GM18873 (cell line): ENCODE results near the gene GOT1.
A peak's percentile ranks its signal among the peaks of the same experiment; 100 is the strongest.

Experiments used
- ATAC-seq: cut with Tn5 transposase; IDR thresholded peaks from one replicate; pipeline ENCODE4 v1.9.1; 2021; ENCODE audit warnings: mild to moderate bottlenecking, moderate library complexity, moderate number of reproducible peaks; ENCODE audit not compliant: unreplicated experiment, low FRiP score

GOT1 gene

DNA sequence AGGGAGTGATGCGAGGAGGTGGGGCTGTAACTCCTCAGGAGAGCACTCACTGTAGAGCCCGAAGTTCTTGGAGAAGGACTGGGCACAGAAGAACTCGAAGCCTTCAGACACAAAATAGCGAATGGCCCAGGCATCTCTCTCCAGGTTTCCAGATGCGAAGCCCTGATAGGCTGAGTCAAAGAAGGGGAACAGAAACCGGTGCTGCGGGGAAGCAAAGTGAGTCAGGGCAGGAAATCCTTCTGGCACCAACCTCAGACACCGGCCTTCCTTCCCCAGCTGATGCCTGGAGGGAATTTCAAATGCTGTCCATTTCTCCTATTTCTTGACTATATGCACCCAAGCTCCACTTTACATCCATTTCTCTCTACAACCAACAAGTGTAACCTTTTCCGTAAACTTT lies 26.8 kb downstream of the GOT1 start:
- no peak for ATAC-seq

DNA sequence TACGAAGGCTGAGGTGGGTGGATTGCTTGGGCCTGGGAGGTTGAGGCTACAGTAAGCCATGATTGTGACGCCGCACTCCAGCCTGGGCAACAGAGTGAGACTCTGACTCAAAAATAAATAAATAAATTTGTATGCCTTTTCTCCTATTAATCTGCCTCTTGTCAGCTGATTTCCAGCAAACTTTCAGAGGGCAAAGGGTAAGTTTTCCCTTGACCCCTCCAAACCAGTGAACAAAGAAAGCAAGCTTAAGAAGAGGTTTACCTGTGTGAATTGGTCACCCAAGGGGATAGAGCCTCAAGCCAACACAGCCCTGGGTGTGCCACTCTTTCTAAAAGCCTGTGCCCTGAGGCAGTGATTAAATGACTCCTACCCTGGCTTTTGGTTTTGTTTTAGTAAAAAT lies 30.8 kb downstream of the GOT1 start:
- ATAC-seq, result no peak

GRCh38 chr10:99396471-99396870 lies 34.0 kb downstream of the GOT1 start:
- no peak for ATAC-seq

- ATAC-seq, result no peak
These were observed 34.5 kb downstream of the GOT1 start for GRCh38 chr10:99395750-99396445.

DNA sequence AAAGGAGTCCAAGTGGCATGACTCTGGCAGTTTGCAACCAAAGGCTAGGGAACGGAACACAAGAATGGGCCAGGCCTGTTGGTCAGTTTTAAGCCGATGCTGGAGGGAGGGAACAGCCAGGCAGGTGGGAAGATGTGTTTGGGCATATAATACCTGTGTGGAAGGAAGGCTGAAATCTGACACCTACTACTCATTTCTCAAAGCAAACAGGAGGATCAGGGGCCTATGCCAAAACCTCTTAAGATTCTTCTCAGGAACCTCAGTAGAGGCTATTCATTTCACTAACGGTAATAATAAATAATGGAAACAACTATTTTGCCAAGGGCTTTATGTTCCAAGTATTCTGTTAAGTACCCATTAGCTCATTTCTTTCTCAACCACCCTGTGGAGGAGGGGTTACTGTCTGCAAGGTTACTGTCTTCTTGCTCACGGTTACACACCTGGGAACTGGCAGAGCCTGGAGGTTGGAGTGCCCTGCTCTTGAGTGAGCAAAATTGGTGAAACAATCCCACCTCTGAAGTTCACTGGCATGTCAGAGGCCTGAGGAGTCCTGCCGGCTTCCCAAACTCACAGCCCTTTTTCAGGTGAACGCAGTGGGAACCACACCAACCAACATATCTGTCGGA lies 35.5 kb downstream of the GOT1 start:
- no peak for ATAC-seq

DNA sequence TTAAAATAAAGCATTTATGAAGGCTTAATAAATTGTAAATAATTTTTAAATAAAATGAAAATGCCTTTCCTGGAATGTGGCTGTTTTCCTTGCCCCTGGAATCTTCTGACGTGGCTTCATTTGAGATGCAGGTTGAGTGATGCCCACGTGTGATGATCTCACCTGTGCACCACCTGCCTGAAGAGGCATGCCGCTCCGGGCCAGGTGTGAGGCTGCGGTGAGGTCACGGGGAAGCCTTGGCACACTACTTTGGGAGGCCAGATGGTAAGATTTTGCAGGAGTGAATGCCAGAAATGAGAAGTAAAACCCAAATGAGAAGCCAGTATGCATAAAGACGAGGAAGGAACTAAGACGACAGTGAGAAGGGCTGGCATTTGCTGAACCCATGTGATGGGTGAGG lies 36.2 kb downstream of the GOT1 start:
- no peak for ATAC-seq

DNA sequence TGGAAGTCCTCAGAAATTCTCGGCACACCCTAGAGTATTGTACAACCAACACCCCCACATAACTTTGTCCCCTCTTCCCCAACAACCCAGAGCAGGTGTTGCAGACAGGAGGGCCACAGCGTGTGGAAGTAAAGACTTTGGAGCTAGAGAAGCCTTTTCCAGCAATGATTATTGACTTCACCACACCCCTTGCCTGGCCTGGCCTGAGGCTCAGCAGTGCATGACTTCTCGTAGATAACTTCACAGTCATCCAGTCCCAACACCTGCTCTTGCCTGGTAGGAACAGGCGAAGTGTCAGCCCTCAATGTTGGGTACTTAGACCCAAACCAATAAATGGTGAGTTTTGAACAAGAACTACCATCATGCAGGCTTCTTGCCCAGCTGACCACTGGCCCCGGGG lies 36.7 kb downstream of the GOT1 start:
- no peak for ATAC-seq

DNA sequence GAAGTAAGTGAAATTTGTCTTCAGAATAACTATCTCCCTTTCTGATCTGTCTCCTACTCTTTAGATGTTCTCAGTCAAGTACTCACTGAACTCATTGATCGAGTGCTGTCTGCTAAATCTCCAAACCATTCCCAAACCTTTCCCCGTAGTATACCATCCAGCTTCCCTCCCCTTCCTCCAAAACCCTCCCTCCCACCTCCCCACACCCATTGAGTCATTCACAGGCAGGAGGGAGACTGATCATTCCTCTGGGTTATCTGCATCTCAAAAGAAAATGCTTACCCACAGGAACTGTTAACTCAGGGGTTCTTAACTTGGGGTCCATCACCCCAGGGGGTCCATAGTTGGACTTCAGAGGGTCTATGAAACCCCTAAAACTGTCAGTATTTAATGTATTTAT lies 37.4 kb downstream of the GOT1 start:
- no peak for ATAC-seq

- no peak for ATAC-seq
These were observed 39.1 kb downstream of the GOT1 start for GRCh38 chr10:99391346-99391745.

DNA sequence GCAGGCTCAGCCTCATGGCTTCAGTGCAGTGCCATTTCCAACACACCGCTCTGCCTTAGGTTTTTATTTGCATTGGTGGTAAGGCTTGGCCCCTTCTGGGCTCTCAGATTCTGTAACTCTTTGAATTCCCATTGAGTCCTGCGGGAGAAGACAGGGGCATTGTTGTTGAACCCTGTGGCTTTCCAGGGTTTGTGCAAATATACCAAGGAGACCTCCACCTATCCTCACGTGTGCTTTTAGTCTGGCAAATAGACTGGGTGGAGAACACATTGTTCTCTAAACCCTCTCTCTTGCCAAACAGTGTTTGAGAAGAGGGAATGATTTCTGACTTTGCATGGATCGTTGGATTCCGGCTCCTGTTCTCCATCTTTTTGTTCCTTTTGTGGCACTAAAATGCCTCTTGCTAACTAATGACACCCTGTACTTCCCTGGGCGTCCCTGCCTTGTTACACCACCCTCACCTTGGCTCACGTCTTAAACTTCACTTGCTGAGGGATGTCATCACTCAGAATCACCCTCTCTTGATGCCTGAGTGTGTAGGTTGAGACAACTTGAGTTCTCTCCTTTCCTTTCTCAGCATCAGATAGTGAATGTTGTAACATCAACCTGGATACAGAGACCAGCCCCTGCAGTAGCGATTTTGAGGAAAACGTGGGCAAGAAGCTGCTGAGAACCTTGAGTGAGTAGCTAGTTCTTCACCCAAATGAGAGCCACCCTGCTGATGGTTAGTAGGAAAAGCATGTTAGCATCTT lies 40.5 kb downstream of the GOT1 start:
- no peak for ATAC-seq

GRCh38 chr10:99387541-99387940 lies 42.9 kb downstream of the GOT1 start:
- no peak for ATAC-seq

DNA sequence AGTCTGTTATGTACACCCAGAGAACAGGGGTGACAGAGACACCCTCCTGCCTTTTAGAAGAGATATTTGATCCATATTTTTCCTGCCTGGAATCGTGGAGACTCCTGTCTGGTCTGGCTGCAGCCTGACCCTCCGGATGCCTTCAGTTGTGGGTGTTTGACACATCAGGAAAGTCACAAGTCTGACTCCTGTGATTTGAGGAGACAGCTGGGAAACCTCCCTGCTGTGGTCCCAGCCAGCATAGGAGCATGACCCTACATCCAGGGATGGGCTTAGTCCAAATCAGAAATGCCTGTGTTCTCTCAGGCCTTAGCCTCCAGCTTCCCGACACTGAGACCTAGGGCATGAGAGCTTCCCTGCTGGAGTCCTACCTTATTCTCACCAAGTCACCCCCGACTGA lies 43.4 kb downstream of the GOT1 start:
- no peak for ATAC-seq

DNA sequence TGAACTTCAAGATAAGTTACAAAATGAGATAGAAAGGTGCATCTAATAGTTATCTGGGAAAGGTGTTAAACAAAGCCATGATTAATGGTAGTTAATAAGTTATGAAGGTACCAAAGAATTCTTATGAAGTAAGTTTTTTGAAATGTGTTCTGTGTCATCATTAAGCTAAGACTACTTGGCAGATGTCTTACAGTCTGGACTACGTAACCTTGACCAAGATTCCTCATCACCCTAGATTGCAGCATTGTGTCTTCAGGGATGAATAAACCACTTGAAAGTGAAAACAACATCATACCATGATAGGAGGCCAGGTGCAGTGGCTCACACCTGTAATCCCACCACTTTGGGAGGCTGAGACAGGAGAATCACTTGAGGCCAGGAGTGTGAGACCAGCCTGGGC lies 48.2 kb downstream of the GOT1 start:
- no peak for ATAC-seq

- no peak for ATAC-seq
These were observed 55.0 kb downstream of the GOT1 start for GRCh38 chr10:99375426-99375825.

DNA sequence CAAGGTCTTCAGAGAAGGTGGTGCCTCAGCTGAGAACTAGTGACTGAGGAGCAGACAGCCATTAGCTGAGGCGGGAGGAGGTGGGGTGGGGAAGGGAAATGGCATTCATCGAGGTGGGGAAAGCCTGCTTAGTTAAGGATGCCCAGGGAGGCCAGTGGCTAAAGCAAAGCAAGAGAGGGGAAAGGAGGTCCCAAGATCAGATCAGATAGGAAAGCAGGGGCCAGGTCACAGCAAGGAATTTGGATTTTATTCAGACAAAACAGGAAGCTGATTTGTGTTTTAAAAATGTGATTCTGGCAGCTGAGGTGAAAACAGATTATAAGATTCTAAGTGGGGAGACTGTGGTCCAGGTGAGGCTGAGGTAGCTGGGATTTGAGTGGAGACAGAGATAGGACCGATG lies 55.5 kb downstream of the GOT1 start:
- no peak for ATAC-seq

- ATAC-seq, result no peak
These were observed 55.9 kb downstream of the GOT1 start for GRCh38 chr10:99374526-99374925.

DNA sequence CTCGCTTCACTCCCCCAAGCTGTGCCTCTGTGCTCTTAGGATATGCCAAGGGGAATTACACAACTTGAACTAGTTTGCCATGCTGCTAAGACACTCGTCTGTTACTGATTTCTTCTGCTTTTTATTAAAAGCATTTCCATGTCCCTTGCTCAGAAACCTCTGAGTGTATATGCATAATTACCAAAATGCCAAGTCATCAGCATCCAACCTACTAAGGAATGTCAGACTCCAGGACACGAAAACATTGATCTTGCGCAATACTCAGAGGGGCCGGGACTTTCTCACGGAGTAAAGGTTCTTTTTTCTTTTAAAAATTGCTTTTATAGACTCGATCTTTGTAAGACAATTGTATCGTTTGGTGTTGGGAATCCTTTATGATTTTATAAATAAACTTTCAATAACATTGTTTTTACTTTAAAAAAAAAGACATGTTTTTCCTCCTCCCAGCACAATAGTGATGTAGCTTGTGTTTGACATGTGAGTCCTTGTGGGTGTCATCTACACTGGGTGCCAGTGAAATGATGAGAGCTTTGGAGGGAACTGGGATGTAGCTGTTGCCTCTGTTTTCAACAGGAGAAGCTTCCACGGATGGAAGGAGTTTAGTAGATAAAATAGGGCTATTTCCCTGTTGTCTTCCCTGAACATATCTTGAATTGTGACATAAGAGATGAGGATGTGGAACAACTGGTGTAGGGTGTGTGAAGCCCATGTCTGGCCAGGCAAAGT lies 57.7 kb downstream of the GOT1 start:
- no peak for ATAC-seq

GRCh38 chr10:99370993-99371392 lies 59.4 kb downstream of the GOT1 start:
- peak; percentile 73 for ATAC-seq

GRCh38 chr10:99369551-99369950 lies 60.9 kb downstream of the GOT1 start:
- ATAC-seq, result no peak

GRCh38 chr10:99369126-99369525 lies 61.3 kb downstream of the GOT1 start:
- no peak for ATAC-seq

GRCh38 chr10:99368646-99369045 lies 61.8 kb downstream of the GOT1 start:
- no peak for ATAC-seq
